Activated T-cell treated with anti-CD3 and anti-CD28 coated beads, Interleukin-2, amount 50 U/mL, for 72 hours (primary cell): Measurements from ENCODE around the gene CDCA4. TPM values are rescaled to one million over a fixed set of nuclear protein-coding genes. Genes with fewer than 3 reads are reported as not detected.

ENCODE experiments used
- ATAC-seq, 2 donors: fragments of 150-1000 bp; cut with Tn5 transposase; replicated peaks in 1 of 2; 2 replicates each; pipeline ENCODE4 v1.10.0; 2021; ENCODE audit warnings: moderate library complexity in 2 of 2, mild to moderate bottlenecking in 1 of 2
- DNase-seq, 2 donors: peaks; one replicate each; pipeline ENCODE4 v3.0.0; 2021 to 2022; ENCODE audit warnings: mixed read lengths in 1 of 2
- H3K27ac Mint-ChIP-seq: one replicate; pipeline ENCODE4 v1.8.0; 2022; ENCODE audit warnings: mild to moderate bottlenecking, moderate library complexity, mixed read lengths
- H3K27me3 Mint-ChIP-seq: one replicate; pipeline ENCODE4 v1.8.0; 2022; ENCODE audit warnings: low read depth, mixed read lengths
- H3K36me3 Mint-ChIP-seq, 2 donors: one replicate each; pipeline ENCODE4 v1.8.0; 2022; ENCODE audit warnings: mixed read lengths in 2 of 2, mild to moderate bottlenecking in 1 of 2; ENCODE audit not compliant: insufficient read depth in 2 of 2
- H3K4me1 Mint-ChIP-seq: one replicate; pipeline ENCODE4 v1.8.0; 2022; ENCODE audit warnings: low read depth, mixed read lengths
- H3K4me3 Mint-ChIP-seq, 2 donors: one replicate each; pipeline ENCODE4 v1.8.0; 2022; ENCODE audit warnings: mild to moderate bottlenecking in 2 of 2, mixed read lengths in 2 of 2, moderate library complexity in 2 of 2
- H3K9me3 Mint-ChIP-seq, 2 donors: one replicate each; pipeline ENCODE4 v1.8.0; 2022; ENCODE audit warnings: mixed read lengths in 2 of 2
- total RNA-seq, 2 donors: library from RNA; stranded (reverse); gene quantifications; one replicate each; pipeline ENCODE4 v1.2.3, GENCODE V29; 2022

CDCA4 gene
- total RNA-seq, 2 donors from 2014 or later = 56.8 to 57.5 TPM

- Mint-ChIP-seq H3K36me3 (peaks cover 10 to 14% of the 10 kb centered on the region in 2 donors), H3K4me1 (no peaks in the 10 kb centered on the region), H3K4me3 (no peak overlapping the region), H3K27me3 (no peaks in the 10 kb centered on the region), H3K9me3 (no peaks in the 10 kb centered on the region), H3K27ac (no peak overlapping the region)
- ATAC-seq = no peak
- DNase-seq = no peak
Measured at GRCh38 chr14:105052110-105052458, 31.2 kb upstream of the CDCA4 start.

- ATAC-seq (no peak), DNase-seq (no peak)
- Mint-ChIP-seq H3K27ac (no peak overlapping the region), H3K4me3 (no peak overlapping the region), H3K9me3 (no peaks in the 10 kb centered on the region), H3K27me3 (no peaks in the 10 kb centered on the region), H3K4me1 (no peaks in the 10 kb centered on the region), H3K36me3 (peaks cover 10 to 14% of the 10 kb centered on the region in 2 donors)
Measured at GRCh38 chr14:105051182-105052109, 30.6 kb upstream of the CDCA4 start.

- Mint-ChIP-seq H3K36me3 (peaks cover 10 to 14% of the 10 kb centered on the region in 2 donors), H3K27me3 (no peaks in the 10 kb centered on the region), H3K4me1 (peaks cover 7% of the 10 kb centered on the region), H3K27ac (no peak overlapping the region), H3K9me3 (no peaks in the 10 kb centered on the region), H3K4me3 (no peak overlapping the region)
- ATAC-seq (no peak), DNase-seq (no peak)
Measured at GRCh38 chr14:105050551-105050897, 29.6 kb upstream of the CDCA4 start.

GRCh38 chr14:105049753-105050550 is 29.1 kb upstream of the CDCA4 start:
- no peak for DNase-seq
- Mint-ChIP-seq H3K27ac (no peak overlapping the region), H3K4me1 (peaks cover 13% of the 10 kb centered on the region), H3K27me3 (peaks cover 2% of the 10 kb centered on the region), H3K36me3 (peaks cover 10 to 13% of the 10 kb centered on the region in 2 donors), H3K4me3 (no peak overlapping the region), H3K9me3 (no peaks in the 10 kb centered on the region)
- ATAC-seq = no peak

- ATAC-seq = peak; percentile 9 to 10
- peak in 1 of 2 donors; percentile 48 for DNase-seq
- no peak overlapping the region for H3K4me3 Mint-ChIP-seq
- H3K4me1 Mint-ChIP-seq = peaks cover 21% of the 10 kb centered on the region
- H3K9me3 Mint-ChIP-seq = no peaks in the 10 kb centered on the region
- peaks cover 17% of the 10 kb centered on the region for H3K27me3 Mint-ChIP-seq
- no peak overlapping the region for H3K27ac Mint-ChIP-seq
- H3K36me3 Mint-ChIP-seq = peaks cover 7 to 13% of the 10 kb centered on the region in 2 donors
Measured at GRCh38 chr14:105047283-105048016, 26.6 kb upstream of the CDCA4 start.

- Mint-ChIP-seq H3K4me1 (peaks cover 21% of the 10 kb centered on the region), H3K9me3 (no peaks in the 10 kb centered on the region), H3K4me3 (no peak overlapping the region), H3K27me3 (peaks cover 17% of the 10 kb centered on the region), H3K36me3 (peaks cover 7 to 13% of the 10 kb centered on the region in 2 donors), H3K27ac (no peak overlapping the region)
- ATAC-seq = no peak
- DNase-seq = no peak
Measured at GRCh38 chr14:105046891-105047282, 26.0 kb upstream of the CDCA4 start.

- peaks cover 0 to 7% of the 10 kb centered on the region in 2 donors for H3K36me3 Mint-ChIP-seq
- peak; percentile 92 to 97 for DNase-seq
- peak overlapping the region in 1 of 2 donors; percentile 17 for H3K4me3 Mint-ChIP-seq
- no peaks in the 10 kb centered on the region for H3K9me3 Mint-ChIP-seq
- peak; percentile 88 for ATAC-seq
- H3K27ac Mint-ChIP-seq = peak overlapping the region; percentile 8
- peaks cover 17% of the 10 kb centered on the region for H3K27me3 Mint-ChIP-seq
- H3K4me1 Mint-ChIP-seq = peaks cover 21% of the 10 kb centered on the region
Measured at GRCh38 chr14:105045710-105046326, 24.9 kb upstream of the CDCA4 start.

GRCh38 chr14:105043641-105044040 is 22.8 kb upstream of the CDCA4 start:
- Mint-ChIP-seq H3K4me1 (peaks cover 21% of the 10 kb centered on the region), H3K4me3 (no peak overlapping the region), H3K9me3 (no peaks in the 10 kb centered on the region), H3K27me3 (peaks cover 17% of the 10 kb centered on the region), H3K36me3 (peaks cover 0 to 3% of the 10 kb centered on the region in 2 donors), H3K27ac (peak overlapping the region; percentile 30)
- DNase-seq (no peak), ATAC-seq (no peak)

- Mint-ChIP-seq H3K4me3 (no peak overlapping the region), H3K27ac (no peak overlapping the region), H3K4me1 (peaks cover 21% of the 10 kb centered on the region), H3K27me3 (peaks cover 17% of the 10 kb centered on the region), H3K9me3 (no peaks in the 10 kb centered on the region), H3K36me3 (no peaks in the 10 kb centered on the region)
- DNase-seq (no peak), ATAC-seq (no peak)
Measured at GRCh38 chr14:105042813-105043212, 21.9 kb upstream of the CDCA4 start.

GRCh38 chr14:105041841-105042765 is 21.2 kb upstream of the CDCA4 start:
- Mint-ChIP-seq H3K4me1 (peaks cover 21% of the 10 kb centered on the region), H3K9me3 (no peaks in the 10 kb centered on the region), H3K27ac (no peak overlapping the region), H3K27me3 (peaks cover 17% of the 10 kb centered on the region), H3K36me3 (no peaks in the 10 kb centered on the region), H3K4me3 (no peak overlapping the region)
- ATAC-seq (no peak), DNase-seq (no peak)

- Mint-ChIP-seq H3K9me3 (no peaks in the 10 kb centered on the region), H3K4me1 (peaks cover 5% of the 10 kb centered on the region), H3K4me3 (no peak overlapping the region), H3K27me3 (peaks cover 12% of the 10 kb centered on the region), H3K27ac (no peak overlapping the region), H3K36me3 (no peaks in the 10 kb centered on the region)
- no peak for DNase-seq
- no peak for ATAC-seq
Measured at GRCh38 chr14:105039458-105040205, 18.7 kb upstream of the CDCA4 start.
